H1 (cell line): ENCODE data around the gene RHBDF2.

ENCODE experiments used
- JUND ChIP-seq: IDR thresholded peaks from 2 replicates; pipeline ENCODE4 v1.6.1; 2011; ENCODE audit warnings: mild to moderate bottlenecking, improper control_type of control experiment, low read length
- SIN3A ChIP-seq, 2 experiments: IDR thresholded peaks in 1 of 2; conservative IDR thresholded peaks in 1 of 2; 2 replicates each; pipeline ENCODE4 v1.6.1; 2011 to 2012; ENCODE audit warnings: low read length in 2 of 2, improper control_type of control experiment in 1 of 2, low read depth in 1 of 2, mild to moderate bottlenecking in 1 of 2
- SP1 ChIP-seq: IDR thresholded peaks from 2 replicates; pipeline ENCODE4 v1.6.1; 2011; ENCODE audit warnings: low read depth, low read length
- TF ChIP-seq, protein P1 (sequence below), 3 experiments: IDR thresholded peaks; 1 replicate in 2 of 3; 2 replicates in 1 of 3; pipeline versions ENCODE4 v1.5.1 to v1.6.1; 2011; ENCODE audit warnings: low read length in 3 of 3, mild to moderate bottlenecking in 3 of 3, inconsistent platforms in 2 of 3, low read depth in 1 of 3, moderate library complexity in 1 of 3; ENCODE audit not compliant: insufficient read depth in 1 of 3; ENCODE audit errors: control extremely low read depth in 1 of 3

DNA sequence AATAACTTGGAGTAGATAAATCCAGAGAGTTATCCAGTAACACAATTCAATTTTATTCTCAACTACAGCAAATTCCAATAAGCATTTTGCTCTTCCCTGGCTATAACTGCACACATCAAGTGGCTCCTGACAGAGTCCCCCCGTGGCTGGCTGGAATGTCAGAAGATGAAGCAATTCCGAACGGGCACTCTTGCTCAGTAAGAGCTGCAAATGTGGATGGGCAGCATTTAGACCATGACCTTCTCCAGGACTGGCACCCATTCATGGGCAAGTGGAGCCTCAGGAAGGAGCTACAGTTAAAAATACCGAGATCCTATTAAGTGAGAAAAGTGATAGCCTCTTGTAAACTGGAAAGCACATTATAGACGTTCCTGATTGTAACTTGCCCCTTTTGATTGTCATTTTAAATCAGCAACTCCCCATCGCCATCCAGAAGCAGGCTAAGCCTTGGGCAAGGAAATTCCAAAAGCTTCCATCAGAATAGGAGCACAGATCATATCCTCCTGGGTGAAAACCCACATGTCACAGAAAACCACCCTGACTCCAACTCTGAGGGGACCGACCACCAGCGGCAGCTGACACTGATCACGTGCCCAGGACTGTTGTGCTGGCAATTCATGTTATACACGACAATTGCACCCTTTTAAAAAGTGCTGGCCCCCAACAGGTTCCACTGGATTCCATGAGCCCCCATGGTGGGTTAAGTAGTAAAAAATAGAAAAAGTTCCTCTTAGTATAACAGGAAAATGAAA, 55.4 kb downstream of the RHBDF2 start:
- TF ChIP-seq JUND (no peak), SP1 (no peak), SIN3A (conservative IDR thresholded peaks at IDR 0.05 in 1 of 2, IDR thresholded peaks at IDR 0.05 in 1 of 2; ENCODE audit: low read depth in 1 of 2, low read length in 2 of 2) (no peak; a peak in 1 of 4 replicates)
- TF ChIP-seq, protein P1, sequence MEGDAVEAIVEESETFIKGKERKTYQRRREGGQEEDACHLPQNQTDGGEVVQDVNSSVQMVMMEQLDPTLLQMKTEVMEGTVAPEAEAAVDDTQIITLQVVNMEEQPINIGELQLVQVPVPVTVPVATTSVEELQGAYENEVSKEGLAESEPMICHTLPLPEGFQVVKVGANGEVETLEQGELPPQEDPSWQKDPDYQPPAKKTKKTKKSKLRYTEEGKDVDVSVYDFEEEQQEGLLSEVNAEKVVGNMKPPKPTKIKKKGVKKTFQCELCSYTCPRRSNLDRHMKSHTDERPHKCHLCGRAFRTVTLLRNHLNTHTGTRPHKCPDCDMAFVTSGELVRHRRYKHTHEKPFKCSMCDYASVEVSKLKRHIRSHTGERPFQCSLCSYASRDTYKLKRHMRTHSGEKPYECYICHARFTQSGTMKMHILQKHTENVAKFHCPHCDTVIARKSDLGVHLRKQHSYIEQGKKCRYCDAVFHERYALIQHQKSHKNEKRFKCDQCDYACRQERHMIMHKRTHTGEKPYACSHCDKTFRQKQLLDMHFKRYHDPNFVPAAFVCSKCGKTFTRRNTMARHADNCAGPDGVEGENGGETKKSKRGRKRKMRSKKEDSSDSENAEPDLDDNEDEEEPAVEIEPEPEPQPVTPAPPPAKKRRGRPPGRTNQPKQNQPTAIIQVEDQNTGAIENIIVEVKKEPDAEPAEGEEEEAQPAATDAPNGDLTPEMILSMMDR (IDR thresholded peaks at IDR 0.05; ENCODE audit: control extremely low read depth in 1 of 3, insufficient read depth in 1 of 3, low read depth in 1 of 3, low read length in 3 of 3): no peak
